ENCODE results near the gene CHD9. TPM values are rescaled to one million over a fixed set of nuclear protein-coding genes. Genes with fewer than 3 reads are reported as not detected.

Gene CHD9
- total RNA-seq, 4 donors from 2014 or later = 97.2 to 141 (median 108) TPM

DNA sequence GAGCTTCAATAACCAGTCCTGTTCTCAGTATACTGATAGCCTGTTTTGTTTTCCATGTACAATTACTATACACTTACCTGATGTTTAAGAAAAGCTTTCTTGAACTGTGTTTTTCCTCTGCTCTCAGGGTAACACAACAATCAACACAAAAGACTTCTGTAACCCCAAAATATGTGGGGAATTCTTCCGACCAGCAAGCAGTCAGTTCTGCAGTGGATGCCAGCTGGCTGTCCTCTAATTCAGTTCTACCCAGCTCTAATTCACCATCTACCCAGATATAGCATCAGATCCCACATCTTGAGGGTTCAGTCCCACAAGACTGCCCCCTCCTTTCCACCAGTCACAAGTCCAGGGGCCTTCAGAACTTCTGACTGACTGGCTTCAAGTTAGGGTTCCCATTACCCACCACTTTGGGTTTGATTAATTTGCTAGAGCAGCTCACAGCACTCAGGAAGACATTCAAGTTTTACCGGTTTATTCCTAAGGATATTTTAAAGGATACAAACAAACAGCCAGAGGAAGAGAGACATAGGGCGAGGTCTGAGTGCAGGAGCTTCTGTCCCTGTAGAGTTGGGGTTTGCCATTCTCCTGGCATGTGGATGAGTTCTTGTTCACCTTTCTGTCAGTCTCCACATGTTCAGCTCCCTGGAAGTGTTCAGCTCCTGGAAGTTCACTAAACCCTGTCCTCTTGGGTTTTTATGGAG, 178.2 kb downstream of the CHD9 start:
- H3K27ac ChIP-seq = no peak overlapping the region
- no peaks in the 10 kb centered on the region for H3K27me3 ChIP-seq
- no peaks in the 10 kb centered on the region for H3K4me1 ChIP-seq
- 94% methylated on average over 3 of the region's 3 CpGs for WGBS, 2 donors
- no peak for DNase-seq
- H3K4me3 ChIP-seq (replicated peaks in 1 of 3) = no peak overlapping the region
- no peak for TF ChIP-seq POLR2A (IDR thresholded peaks at IDR 0.05)
- TF ChIP-seq, protein P1, sequence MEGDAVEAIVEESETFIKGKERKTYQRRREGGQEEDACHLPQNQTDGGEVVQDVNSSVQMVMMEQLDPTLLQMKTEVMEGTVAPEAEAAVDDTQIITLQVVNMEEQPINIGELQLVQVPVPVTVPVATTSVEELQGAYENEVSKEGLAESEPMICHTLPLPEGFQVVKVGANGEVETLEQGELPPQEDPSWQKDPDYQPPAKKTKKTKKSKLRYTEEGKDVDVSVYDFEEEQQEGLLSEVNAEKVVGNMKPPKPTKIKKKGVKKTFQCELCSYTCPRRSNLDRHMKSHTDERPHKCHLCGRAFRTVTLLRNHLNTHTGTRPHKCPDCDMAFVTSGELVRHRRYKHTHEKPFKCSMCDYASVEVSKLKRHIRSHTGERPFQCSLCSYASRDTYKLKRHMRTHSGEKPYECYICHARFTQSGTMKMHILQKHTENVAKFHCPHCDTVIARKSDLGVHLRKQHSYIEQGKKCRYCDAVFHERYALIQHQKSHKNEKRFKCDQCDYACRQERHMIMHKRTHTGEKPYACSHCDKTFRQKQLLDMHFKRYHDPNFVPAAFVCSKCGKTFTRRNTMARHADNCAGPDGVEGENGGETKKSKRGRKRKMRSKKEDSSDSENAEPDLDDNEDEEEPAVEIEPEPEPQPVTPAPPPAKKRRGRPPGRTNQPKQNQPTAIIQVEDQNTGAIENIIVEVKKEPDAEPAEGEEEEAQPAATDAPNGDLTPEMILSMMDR (IDR thresholded peaks at IDR 0.05) = no peak
- intact Hi-C loops (cut with DNase I) = no loop called here
- H3K9me3 ChIP-seq = no peaks in the 10 kb centered on the region
- peaks cover 40 to 50% of the 10 kb centered on the region in 2 donors for H3K36me3 ChIP-seq

DNA sequence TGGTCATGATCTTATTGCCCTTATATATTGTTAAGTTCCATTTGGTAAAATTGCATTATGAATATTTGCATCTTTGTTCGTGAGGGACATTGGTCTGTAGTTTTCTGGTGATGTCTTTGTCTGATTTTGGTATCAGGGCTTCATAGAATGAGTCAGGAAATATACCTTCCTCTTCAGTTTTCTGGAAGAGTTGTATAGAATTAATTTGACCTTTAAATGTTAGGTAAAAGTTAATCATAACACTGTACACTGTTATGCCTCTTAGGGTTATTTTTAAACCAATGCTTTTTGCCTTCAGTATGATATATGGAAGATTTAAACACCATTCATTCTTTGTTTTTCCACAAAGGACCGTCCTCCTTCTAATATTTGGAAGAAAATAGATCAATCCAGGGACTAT, 180.0 kb downstream of the CHD9 start:
- Histone ChIP-seq H3K4me1 (no peaks in the 10 kb centered on the region), H3K4me3 (replicated peaks in 1 of 3) (no peak overlapping the region), H3K27me3 (no peaks in the 10 kb centered on the region), H3K27ac (no peak overlapping the region), H3K36me3 (peaks cover 26 to 47% of the 10 kb centered on the region in 2 donors), H3K9me3 (no peaks in the 10 kb centered on the region)
- no peak for TF ChIP-seq POLR2A (IDR thresholded peaks at IDR 0.05)
- TF ChIP-seq, protein P1 (IDR thresholded peaks at IDR 0.05) = no peak
- no peak for DNase-seq
- intact Hi-C loops (cut with DNase I) = no loop called here
- WGBS, 2 donors = 95 to 96% methylated on average over 2 of the region's 2 CpGs

DNA sequence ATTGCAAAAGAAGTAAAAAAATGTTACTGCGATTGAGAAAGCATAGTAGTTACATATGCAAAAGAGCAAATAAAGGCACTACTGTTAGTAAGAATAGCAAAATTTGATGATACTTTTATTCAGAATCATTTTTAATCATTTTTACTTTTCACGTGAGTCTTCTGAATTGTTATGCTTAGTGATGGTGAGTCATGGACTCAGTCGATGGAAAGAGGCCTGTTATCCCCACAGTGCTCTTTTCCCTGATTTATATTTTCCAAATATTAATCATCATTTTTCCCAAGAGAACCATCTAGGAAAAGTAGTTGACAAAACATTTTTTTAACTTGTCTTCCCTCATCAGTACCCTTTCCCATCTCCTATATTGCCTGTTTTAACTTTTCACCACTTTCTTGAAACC, 181.1 kb downstream of the CHD9 start:
- Histone ChIP-seq H3K27ac (no peak overlapping the region), H3K4me3 (replicated peaks in 1 of 3) (no peak overlapping the region), H3K27me3 (no peaks in the 10 kb centered on the region), H3K4me1 (no peaks in the 10 kb centered on the region), H3K9me3 (no peaks in the 10 kb centered on the region), H3K36me3 (peaks cover 17 to 44% of the 10 kb centered on the region in 2 donors)
- DNase-seq = no peak
- intact Hi-C loops (cut with DNase I) = no loop called here
- TF ChIP-seq, protein P1 (IDR thresholded peaks at IDR 0.05) = no peak
- TF ChIP-seq POLR2A (IDR thresholded peaks at IDR 0.05) = no peak
- 78 to 87% methylated on average over 3 of the region's 3 CpGs for WGBS, 2 donors

DNA sequence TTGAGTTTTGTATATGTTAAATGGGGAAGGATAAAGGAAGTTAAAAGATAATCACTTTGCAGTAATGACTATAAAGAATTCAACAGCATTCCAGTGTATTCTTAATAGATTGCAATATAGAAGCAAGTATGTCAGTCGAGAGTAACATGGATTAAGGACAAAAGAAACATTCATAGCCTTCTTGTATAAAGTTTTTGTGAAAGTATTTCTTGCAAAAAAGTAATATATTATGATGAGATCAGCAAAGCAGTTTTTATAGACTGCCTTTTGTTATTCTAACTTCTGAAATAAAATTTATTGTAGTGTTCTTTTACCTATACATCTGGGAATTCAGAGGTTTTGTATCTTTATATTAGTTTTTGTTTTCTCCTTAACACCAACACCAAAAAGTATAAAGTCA, 194.5 kb downstream of the CHD9 start:
- Histone ChIP-seq H3K4me3 (replicated peaks in 1 of 3) (no peak overlapping the region), H3K4me1 (no peaks in the 10 kb centered on the region), H3K27me3 (no peaks in the 10 kb centered on the region), H3K27ac (no peak overlapping the region), H3K36me3 (peaks cover 27 to 35% of the 10 kb centered on the region in 2 donors), H3K9me3 (no peaks in the 10 kb centered on the region)
- DNase-seq = no peak
- TF ChIP-seq, protein P1 (IDR thresholded peaks at IDR 0.05) = no peak
- no peak for TF ChIP-seq POLR2A (IDR thresholded peaks at IDR 0.05)
- WGBS, 2 donors = 85 to 90% methylated on average over 1 of the region's 1 CpG
- intact Hi-C loops (cut with DNase I) = no loop called here

DNA sequence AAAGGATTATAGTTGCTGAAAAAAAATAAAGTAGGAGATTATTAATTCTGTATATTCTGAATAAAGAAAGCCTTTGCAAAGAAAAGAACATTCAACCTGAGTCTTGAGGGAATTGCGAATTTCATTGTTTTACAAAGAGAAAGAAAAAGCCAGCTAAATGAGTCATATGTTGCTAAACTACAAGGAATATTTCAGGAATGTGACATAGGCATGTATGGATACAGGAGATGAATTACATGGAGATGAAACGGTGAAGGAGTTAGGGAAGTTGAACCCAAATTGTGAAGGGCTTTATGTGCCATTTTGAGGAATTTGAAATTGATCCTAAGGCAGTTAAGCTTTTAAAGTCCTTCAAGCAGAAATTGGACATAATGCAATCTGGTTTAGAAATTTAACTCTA, 202.2 kb downstream of the CHD9 start:
- no peaks in the 10 kb centered on the region for H3K4me1 ChIP-seq

More for the DNA sequence above, 202.2 kb downstream of the CHD9 start:
- no peak for DNase-seq
- TF ChIP-seq, protein P1 (IDR thresholded peaks at IDR 0.05) = no peak
- no peak for TF ChIP-seq POLR2A (IDR thresholded peaks at IDR 0.05)
- H3K27me3 ChIP-seq = no peaks in the 10 kb centered on the region
- peaks cover 35 to 37% of the 10 kb centered on the region in 2 donors for H3K36me3 ChIP-seq
- H3K4me3 ChIP-seq (replicated peaks in 1 of 3) = no peak overlapping the region
- H3K9me3 ChIP-seq = no peaks in the 10 kb centered on the region
- 87 to 96% methylated on average over 2 of the region's 2 CpGs for WGBS, 2 donors
- intact Hi-C loops (cut with DNase I) = no loop called here
- no peak overlapping the region for H3K27ac ChIP-seq

Measured in thyroid gland (tissue), 4 donors.